Ishikawa (cell line): ENCODE data around the gene SPTBN5.

Experiments used
- CEBPB ChIP-seq: IDR thresholded peaks from 2 replicates; pipeline ENCODE4 v1.6.1; 2012
- CREB1 ChIP-seq: IDR thresholded peaks from 2 replicates; pipeline ENCODE4 v1.6.1; 2012; ENCODE audit warnings: low read depth
- EP300 ChIP-seq: IDR thresholded peaks from 2 replicates; pipeline ENCODE4 v1.6.1; 2012; ENCODE audit warnings: borderline replicate concordance
- FOXM1 ChIP-seq: IDR thresholded peaks from 2 replicates; pipeline ENCODE4 v1.6.1; 2012; ENCODE audit warnings: low read depth, borderline replicate concordance
- MAX ChIP-seq: IDR thresholded peaks from 2 replicates; pipeline ENCODE4 v1.6.1; 2012
- NFIC ChIP-seq: IDR thresholded peaks from 2 replicates; pipeline ENCODE4 v1.6.1; 2012
- RAD21 ChIP-seq: IDR thresholded peaks from 2 replicates; pipeline ENCODE4 v1.6.1; 2012; ENCODE audit warnings: low read depth
- REST ChIP-seq: IDR thresholded peaks from 2 replicates; pipeline ENCODE4 v1.6.1; 2012; ENCODE audit warnings: low read depth, mild to moderate bottlenecking
- TAF1 ChIP-seq: IDR thresholded peaks from 2 replicates; pipeline ENCODE4 v1.6.1; 2012; ENCODE audit warnings: low read depth, mild to moderate bottlenecking
- TCF12 ChIP-seq: IDR thresholded peaks from 2 replicates; pipeline ENCODE4 v1.6.1; 2012; ENCODE audit warnings: low read depth
- USF1 ChIP-seq: IDR thresholded peaks from 2 replicates; pipeline ENCODE4 v1.6.1; 2012
- YY1 ChIP-seq: IDR thresholded peaks from 2 replicates; pipeline ENCODE4 v1.6.1; 2012; ENCODE audit warnings: low read depth
- ZBTB7A ChIP-seq: IDR thresholded peaks from 2 replicates; pipeline ENCODE4 v1.6.1; 2012; ENCODE audit warnings: low read depth

GRCh38 chr15:41805711-41806110 lies 88.1 kb downstream of the SPTBN5 start:
- TF ChIP-seq ZBTB7A (no peak), FOXM1 (no peak), TCF12 (no peak), REST (no peak), NFIC (no peak), MAX (no peak), EP300 (no peak), USF1 (no peak), RAD21 (no peak), CEBPB (no peak), YY1 (no peak), TAF1 (no peak), CREB1 (no peak)
